H54 (cell line): ENCODE results near the gene POLD1.

ENCODE experiments used
- DNase-seq: peaks from one replicate; pipeline ENCODE4 v3.0.0; 2011; ENCODE audit warnings: low spot score, mixed read lengths; ENCODE audit not compliant: insufficient read length
- FAIRE-seq: peaks from 3 replicates; lab custom pipeline; 2011; peaks lifted over from hg19 to GRCh38; lab: Jason Lieb, UNC
- POLR2A ChIP-seq: IDR thresholded peaks from 2 replicates; pipeline ENCODE4 v1.6.1; 2011; ENCODE audit warnings: low read depth, mild to moderate bottlenecking, low read length

The POLD1 gene

DNA sequence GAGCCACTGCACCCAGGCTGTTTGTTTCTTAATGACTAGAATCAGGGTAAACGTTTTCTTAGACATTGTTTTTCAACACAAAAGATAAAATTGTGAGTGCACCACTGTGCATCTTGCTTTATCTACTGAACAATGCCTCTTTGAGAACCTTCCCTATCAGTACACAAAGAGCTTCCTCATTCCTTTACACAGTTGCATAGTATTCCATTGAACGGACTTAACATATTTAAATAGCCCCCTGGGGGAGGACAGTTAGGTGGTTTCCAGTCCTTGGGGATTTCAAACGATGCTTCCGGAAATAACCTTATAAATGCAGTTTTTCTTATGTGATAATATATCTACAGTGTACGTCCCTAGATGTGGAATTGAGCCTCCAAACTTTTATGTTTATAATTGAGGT is 8.6 kb downstream of the POLD1 start:
- DNase-seq = no peak
- no peak for TF ChIP-seq POLR2A
- no peak for FAIRE-seq

DNA sequence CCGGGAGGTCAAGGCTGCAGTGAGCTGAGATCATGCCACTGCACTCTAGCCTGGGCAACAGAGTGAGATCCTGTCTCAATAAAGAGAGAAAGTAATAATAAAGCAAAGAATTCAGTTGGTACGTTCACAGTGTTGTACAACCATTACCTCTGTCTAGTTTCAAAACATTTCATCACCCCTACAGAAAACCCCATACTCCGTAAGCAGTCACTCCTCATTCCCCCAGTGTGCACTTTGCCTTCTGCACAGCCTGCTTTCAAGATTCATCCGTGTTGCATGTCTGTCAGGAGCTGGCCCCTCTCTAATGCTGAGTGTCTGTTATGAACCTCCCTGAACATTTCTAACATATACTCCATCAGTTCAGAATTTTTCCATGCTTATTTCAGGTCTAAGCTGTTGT is 9.4 kb downstream of the POLD1 start:
- no peak for FAIRE-seq
- no peak for TF ChIP-seq POLR2A
- DNase-seq = no peak

DNA sequence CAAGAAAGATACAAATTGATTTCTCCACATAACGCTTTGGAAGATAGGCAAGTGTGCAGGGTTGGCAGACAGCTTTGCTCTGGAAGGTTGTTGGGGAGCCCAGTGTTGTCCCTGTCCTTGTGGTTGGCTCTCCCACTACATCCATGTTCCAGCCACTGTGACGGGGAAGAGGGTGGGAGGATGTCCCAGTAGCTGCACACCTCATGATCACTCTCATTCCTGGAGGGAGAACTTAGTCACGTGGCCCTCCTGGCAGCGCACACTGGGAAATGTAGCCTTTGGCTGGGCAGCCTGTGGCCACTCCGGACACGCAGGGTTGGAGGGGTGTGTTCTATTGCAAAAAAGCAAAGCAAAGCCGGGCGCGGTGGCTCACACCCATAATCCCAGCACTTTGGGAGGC is 9.9 kb downstream of the POLD1 start:
- TF ChIP-seq POLR2A = no peak
- no peak for DNase-seq
- no peak for FAIRE-seq

DNA sequence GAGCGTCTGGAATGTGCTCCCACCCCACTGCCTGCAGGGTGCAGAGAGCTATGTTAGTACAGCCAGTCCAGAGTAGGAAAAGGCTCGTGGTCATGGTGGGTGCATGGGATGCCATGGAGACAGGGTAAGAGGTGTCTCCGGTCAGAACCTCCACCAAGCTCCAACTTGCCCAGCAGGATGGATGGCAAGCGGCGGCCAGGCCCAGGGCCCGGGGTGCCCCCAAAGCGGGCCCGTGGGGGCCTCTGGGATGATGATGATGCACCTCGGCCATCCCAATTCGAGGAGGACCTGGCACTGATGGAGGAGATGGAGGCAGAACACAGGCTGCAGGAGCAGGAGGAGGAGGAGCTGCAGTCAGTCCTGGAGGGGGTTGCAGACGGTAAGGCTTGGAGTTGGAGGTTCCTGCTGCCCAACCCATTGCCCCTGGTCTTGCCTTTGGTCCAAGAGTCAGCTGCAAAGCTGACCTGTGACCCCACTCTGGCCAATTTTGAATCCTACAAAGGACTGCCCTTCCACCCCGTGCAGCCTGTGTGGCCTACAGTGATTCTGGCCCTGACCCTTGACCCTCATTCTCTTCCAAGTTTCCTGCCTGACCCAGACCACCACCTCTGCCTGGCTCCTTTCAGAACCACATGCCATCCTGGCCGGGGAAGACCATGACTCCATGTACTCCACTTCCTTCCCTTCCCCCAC is 14.7 kb downstream of the POLD1 start:
- FAIRE-seq = no peak

DNA sequence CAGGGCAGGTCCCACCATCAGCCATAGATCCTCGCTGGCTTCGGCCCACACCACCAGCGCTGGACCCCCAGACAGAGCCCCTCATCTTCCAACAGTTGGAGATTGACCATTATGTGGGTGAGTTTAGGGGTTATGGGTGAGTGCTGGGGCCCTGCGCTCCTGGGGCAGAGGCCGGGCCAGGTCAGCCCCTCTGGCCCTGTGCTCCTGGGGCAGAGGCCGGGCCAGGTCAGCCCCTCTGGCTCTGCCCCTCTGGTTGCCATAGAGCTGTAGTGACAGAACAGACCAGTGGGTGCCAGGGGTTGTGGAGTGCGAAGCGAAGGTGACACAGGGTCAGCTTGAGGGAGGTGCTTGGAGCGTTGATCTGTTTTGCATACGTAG is 15.2 kb downstream of the POLD1 start:
- no peak for DNase-seq
- no peak for FAIRE-seq
- TF ChIP-seq POLR2A = no peak

More for the DNA sequence above, 14.7 kb downstream of the POLD1 start:
- no peak for DNase-seq
- no peak for TF ChIP-seq POLR2A

DNA sequence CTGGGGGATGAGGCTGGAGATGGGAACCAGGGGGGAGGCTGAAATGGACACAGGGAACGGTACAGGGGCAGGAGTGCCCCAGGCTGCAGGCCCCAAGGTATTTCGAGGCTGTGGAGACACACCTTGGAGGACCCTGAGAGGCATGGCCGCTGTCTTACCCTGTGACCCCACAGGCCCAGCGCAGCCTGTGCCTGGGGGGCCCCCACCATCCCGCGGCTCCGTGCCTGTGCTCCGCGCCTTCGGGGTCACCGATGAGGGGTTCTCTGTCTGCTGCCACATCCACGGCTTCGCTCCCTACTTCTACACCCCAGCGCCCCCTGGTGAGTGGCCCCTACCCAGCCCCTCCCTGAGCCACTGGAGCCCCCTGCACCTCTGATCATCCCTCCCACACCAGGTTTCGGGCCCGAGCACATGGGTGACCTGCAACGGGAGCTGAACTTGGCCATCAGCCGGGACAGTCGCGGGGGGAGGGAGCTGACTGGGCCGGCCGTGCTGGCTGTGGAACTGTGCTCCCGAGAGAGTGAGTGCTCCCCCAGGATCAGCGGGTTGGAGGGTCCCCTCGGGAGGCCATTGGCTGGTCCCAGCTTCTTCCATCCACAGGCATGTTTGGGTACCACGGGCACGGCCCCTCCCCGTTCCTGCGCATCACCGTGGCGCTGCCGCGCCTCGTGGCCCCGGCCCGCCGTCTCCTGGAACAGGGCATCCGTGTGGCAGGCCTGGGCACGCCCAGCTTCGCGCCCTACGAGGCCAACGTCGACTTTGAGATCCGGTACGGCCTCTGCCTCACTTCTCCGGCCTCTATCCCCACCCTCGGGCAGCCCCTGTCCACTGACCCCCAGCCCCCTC is 17.7 kb downstream of the POLD1 start:
- no peak for FAIRE-seq
- no peak for DNase-seq
- no peak for TF ChIP-seq POLR2A

DNA sequence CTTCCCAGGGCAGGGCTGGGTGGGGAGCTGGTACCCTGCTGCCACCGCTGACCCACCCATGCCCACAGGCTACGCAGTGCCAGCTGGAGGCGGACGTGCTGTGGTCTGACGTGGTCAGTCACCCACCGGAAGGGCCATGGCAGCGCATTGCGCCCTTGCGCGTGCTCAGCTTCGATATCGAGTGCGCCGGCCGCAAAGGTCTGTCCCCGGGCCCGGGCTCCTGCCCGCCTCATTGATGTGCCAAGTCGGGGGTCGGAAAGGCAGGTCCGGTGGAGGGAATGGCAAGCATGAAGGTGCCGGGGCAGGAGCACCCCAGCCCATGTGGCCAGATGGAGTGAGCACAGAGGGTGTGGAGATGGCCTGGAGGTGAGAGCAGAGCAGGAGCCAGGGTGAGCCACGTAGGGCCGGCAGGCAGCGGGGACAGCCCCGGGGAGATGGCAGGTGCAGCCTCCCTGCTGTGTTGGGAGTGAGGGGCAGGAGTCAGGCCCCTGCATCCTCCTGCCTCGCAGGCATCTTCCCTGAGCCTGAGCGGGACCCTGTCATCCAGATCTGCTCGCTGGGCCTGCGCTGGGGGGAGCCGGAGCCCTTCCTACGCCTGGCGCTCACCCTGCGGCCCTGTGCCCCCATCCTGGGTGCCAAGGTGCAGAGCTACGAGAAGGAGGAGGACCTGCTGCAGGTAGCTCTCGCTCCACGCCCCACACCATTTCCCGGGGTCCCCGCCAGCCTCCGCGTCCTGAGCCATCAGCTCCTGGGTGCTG is 18.6 kb downstream of the POLD1 start:
- DNase-seq (no peak), FAIRE-seq (no peak)
- TF ChIP-seq POLR2A = no peak

DNA sequence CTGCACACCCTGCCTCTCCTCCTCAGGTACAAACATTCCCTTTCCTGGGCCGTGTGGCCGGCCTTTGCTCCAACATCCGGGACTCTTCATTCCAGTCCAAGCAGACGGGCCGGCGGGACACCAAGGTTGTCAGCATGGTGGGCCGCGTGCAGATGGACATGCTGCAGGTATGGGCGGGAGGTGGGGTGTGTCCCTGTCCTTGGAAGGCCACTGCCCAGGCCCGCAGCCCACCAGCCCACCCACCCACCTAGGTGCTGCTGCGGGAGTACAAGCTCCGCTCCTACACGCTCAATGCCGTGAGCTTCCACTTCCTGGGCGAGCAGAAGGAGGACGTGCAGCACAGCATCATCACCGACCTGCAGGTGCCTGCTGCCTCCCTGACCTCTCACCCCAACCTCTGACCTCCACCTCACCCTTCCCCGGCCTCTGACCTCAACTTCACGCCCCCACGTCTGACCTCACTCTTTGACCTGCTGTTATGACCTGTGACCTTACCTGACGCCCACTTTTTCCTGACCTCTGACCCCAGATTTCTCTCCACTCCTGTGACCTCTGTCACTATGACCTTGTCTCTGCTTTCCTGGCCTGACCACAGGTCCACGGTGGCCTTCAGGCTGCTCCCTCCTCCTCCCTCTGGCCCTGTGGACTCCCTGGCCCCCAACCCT is 22.1 kb downstream of the POLD1 start:
- FAIRE-seq = no peak
- no peak for TF ChIP-seq POLR2A
- DNase-seq = no peak

DNA sequence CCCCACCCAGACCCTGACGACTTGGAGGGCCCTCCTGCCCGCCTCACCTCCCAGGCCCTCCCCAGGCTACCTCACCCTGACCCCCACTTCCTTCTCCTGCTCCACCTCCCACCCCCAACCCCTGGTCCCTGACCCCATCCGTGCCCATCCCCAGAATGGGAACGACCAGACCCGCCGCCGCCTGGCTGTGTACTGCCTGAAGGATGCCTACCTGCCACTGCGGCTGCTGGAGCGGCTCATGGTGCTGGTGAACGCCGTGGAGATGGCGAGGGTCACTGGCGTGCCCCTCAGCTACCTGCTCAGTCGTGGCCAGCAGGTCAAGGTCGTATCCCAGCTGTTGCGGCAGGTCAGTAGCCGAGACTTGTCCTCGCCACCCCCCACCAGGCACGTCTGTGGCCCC is 22.7 kb downstream of the POLD1 start:
- DNase-seq = no peak

DNA sequence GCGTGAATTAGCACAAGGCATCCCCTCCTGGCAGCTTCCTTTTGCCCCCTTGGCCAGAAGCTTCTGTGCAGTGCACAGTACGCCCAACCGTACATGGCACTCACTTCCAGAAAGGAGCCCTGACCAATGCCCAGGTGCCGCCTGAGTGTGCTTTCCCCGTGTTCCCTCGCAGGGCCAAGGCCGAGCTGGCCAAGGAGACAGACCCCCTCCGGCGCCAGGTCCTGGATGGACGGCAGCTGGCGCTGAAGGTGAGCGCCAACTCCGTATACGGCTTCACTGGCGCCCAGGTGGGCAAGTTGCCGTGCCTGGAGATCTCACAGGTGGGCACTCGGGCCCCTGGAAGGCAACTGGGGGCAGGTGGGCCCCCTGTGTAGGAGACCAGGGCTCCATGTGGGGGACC is 25.2 kb downstream of the POLD1 start:
- DNase-seq (no peak), FAIRE-seq (no peak)
- TF ChIP-seq POLR2A = no peak

More for the DNA sequence above, 22.7 kb downstream of the POLD1 start:
- TF ChIP-seq POLR2A = no peak
- no peak for FAIRE-seq

DNA sequence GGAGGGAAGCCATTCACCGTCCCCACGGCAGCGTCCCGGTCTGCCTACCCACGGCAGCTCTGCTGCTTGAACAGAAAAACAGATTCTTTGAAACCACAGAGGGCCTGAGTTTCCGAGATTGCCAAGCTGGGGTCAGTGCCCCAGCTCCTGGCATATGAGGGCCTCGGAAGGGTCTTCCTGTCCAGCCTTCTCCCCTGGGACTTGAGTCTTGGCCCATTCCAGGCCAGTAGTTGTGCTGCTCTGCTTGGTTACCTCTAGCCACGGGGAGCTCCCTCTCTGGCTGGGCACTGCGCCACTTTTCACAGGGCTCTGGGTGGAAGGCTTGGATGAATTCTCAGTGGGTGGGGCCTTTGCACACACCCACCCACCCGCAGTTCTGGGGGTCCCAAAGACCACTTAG is 26.0 kb downstream of the POLD1 start:
- no peak for TF ChIP-seq POLR2A
- FAIRE-seq = no peak
- no peak for DNase-seq

DNA sequence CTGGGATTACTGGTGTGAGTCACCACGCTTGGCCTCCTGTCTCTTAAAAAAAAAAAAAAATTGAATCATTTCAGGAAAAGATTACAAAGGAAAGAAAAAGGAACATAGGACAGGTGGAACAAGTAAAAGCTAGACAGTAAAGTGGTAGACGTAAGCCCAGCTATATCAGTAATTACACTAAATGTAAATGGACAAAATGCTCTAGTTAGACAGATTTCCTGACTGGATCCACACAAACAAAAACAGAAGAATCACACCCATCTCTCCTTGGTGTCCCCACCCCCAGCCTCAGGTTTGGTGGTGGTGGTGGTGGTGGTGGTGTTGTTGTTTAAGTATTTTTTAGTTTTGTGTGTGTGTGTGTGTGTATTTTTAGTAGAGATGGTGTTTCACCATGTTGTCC is 28.3 kb downstream of the POLD1 start:
- DNase-seq (no peak), FAIRE-seq (no peak)
- no peak for TF ChIP-seq POLR2A

DNA sequence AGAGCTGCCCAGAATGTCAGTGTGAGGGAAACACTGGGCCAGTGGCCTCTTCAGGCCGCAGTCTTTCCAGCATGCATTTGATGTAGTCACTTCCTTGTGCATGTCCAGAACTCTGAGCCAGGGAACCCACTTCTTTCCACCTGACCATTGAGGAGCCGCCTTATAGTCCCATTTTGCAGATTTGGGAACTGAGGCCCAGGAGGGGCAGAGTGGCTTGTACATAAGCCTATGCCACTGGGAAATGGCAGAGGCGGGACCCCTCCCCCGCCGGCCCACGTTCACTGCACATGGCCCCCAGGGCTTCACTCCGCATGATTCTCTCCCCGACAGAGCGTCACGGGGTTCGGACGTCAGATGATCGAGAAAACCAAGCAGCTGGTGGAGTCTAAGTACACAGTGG is 28.9 kb downstream of the POLD1 start:
- no peak for TF ChIP-seq POLR2A
- DNase-seq (no peak), FAIRE-seq (no peak)
